NCI-H2107 treated with DMSO at 0.1 percent for 48 hours (cell line): Measurements from ENCODE around the gene STXBP5L.
A peak's percentile ranks its signal among the peaks of the same experiment; 100 is the strongest.
"Not testable (repeated sequence)": the region's sequence is repeated elsewhere in the genome, so short reads cannot be mapped to it uniquely, and the experiment has no call there.

Experiments used
- DNase-seq: peaks from one replicate; lab custom pipeline; 2025; ENCODE audit not compliant: unreplicated experiment; lab: John Stamatoyannopoulos, UW

STXBP5L gene

DNA sequence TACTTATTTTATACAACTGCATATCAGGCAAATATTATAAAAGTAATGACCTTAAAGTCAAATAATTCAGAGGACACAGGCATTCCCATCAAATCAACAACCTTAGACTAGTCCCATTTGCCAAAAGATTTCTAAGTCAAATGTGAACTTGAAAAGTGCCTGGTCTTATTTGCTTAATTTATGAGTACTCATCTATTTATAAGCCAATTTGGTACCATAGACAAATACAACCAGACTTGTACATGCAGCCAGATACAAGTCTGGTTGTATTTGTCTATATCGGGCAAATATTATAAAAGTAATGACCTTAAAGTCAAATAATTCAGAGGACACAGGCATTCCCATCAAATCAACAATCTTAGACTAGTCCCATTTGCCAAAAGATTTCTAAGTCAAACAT lies 322.2 kb downstream of the STXBP5L start:
- DNase-seq, result not testable (repeated sequence)

DNA sequence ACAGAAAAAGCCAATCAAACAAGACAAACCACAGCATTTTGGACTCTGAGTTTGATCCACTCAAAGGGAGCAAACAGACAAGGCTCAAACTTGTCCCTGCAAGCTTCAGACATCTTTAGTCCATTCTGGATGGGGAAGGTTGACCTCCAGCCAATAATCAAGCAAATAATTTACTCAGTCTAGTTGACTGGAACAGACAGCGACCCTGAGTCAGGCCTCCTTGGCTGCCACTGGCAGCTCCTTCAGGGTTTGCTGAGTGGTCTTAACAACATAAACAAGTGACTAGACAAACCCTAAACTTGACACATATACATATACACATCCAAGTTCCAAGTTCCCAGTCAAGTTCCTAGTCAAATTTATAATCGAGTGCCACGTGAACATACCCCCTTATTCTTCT lies 323.9 kb downstream of the STXBP5L start:
- DNase-seq, result no peak

DNA sequence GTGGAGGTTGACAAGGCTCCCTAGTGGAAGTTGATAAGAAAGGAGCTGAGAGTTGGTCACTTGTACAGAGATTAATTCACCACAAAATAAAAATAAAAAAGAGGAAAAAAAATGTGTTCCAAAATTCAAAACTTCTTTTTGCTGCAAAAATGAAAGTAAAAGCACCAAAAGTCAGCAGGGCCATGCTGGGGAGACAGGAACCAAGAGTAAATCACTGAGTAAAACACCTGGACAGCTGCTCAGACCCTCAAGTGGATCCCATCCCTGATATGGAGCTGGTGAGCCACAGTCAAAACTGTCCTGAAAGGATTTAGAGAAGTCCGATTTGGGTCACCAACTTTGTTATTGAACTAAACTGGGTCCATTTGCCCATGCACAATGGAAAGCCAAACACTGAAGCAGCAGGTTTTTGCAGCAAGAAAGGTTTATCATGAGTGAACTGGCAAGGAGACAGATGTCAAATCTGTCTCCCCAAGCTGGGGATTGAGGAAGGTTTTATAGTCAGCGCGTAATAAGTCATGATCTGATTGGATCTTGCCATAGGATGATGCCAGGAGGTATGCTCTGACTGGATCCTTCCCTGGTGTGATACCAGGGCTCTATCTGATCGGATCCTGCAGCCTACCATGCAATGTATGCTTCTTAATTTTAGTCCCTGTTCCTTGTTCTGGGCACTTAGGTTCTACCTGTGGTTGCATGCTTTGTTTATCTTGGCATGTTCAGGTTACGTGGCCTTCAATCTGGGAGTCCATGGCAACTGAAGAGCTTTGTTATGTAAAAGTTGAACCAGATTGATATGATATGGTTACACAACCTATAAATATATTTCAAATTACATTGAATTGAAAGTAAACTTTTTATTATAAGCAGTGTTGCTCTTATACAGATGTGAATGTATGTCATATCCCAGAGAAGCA lies 324.6 kb downstream of the STXBP5L start:
- peak; percentile 32 for DNase-seq

DNA sequence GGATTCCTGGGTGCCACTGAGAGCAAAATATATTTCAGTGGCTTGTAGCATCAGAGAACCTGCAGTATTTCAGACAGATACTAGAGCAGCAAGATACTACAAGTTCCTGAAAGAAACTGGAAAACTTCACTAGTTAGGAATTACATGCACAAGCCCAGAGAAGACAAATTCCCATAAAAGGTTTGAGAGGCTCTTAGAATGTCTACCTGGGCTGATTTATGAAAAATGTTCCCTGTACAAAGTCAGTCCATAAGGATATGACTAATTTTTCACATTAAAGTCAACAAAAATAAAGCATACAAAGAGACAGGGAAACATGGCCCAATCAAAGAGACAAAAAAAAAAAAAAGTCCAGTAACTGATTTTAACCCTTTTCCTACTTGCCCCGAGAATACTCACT lies 335.2 kb downstream of the STXBP5L start:
- no peak for DNase-seq

DNA sequence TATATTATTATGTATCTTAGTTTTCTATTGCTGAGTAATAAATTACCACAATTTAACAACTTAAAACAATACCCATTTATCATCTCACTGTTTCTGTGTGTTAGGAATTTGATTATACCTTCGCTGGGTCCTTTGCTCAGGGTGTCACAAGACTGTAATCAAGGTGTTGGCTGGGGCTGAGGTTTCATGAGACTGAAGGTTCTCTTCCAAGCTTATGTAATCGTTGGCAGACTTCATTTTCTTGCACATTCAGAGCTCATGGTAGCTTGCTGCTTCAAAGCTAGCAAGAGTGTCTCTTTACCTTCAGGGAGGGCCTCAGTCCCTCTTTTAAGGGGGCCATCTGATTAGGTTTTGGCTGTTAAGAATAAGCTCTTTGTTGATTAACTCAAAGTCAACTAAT lies 344.7 kb downstream of the STXBP5L start:
- DNase-seq, result no peak

DNA sequence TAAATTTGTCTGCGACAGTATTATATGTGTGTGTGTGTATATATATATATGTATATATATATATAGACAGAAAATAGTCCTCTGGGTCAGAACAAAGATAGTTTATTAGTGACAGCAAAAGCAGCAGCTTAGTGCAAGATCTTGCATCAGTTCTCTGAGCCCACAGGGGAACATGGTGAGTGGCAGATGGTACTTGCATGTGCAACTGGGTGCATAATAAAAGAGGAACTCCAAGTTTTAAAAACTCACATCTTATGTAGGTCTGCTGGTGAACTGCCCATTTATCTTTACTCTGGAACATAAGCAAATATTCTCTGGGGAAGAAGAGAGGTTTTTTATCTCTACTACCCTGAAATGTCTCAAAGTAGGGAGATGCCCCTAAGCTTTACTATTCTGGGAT lies 361.4 kb downstream of the STXBP5L start:
- DNase-seq, result no peak

DNA sequence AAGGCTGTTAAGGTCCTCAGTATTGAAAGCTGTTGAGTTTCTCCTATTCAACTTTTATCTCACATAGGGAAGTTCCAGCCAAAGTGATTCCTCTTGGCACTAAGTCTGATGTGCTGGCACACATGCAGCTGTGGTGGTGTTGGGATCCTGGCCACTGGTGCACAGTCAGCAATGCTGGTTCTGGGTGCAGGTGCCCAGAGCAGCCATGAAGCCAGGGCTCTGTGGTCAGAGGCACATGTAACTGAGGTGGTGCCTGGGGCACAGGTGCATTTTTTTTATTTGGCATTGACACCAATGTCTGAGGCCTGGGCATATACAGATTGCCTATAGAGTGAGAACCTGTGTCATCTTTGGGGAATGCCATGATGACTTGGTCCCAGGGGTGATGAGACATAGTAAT lies 366.4 kb downstream of the STXBP5L start:
- DNase-seq, result no peak

DNA sequence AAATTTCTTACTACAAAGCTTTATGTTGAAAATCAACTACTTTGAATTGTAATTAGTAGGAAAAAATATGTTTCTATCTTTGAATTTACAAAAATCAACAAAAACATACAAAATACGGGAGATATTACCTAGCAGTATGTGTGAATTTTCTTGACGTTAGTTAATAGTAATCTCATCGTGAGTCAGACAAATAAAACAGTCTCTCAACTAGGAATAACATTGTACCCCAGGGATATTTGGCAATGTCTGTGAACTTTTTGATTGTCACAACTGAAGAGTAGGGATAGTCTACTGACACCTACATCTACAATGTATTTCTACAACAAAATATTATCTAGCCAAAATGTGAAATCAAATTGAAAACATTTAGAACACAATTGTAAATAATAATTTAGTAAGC lies 387.4 kb downstream of the STXBP5L start:
- DNase-seq, result no peak

DNA sequence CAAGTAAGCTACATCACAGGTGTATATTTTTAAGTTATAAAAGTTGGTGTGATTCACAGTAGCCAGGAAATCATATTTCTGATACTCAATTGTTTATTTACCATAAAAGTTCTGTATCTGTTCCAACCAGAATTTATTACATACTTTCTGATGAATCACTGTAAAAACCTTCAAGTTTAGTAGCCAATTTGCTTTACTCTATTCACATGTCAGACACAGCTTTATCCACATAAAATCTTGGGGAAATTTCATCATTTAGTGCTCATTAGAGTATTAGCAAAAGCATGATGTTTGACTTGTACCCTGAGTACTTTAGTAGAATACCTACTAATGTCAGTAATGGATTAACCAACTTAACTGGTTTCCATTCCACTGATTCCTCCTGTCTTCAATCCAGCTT lies 388.0 kb downstream of the STXBP5L start:
- no peak for DNase-seq

DNA sequence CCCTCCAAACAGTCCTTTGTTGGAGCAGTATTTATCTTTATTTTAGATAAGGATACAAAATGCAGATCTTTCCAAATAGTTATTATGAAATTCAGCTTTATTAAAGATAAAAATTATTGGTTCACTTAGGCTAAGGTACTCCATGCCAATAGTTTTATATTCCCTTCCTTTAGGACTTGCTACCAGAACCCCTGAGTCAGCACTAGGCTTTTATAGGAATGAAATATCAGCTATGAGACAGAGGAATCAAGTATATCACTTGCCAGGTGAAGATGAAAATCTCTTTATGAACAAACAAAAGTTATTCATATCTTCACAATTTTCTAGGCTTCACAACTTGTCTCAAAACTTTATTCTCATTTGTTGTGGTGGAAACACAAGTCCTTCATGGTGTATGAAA lies 416.3 kb downstream of the STXBP5L start:
- no peak for DNase-seq

DNA sequence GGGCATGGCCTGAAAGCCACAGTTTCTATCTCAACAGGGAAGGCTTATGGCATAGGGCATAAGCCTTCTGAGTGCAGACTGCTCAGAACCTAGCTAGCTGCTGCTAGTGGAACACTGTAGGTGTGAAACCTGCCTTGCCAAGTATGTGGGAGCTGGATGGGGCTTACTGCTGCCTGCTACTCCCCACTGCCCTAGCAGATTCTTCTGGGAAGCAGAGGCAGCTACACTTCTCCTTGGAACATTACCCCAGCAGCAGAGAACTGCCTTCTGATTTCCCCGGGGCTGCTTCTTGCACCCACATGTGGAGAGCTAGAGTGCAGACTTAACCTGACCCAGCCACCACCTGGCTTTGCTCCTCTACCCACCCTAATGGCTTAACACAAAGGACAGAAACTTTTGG lies 422.1 kb downstream of the STXBP5L start:
- DNase-seq, result no peak

DNA sequence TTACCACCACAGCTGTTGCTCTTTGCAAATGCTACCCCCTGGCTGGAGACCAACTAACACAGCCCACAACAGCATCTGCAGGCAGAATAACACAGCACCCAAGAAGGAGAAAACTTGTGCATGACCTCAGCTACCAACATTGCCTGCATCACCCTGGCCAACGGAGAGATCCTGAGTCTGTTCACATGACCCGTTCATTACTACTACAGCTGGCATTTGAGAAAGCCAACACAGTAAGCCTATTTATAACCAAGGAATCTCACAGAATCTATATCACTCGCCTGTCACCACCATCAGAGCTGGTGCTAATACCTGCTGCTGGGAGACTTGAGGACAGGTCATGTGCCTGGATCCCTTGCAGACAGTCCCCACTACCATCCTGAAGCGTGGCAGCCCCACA lies 422.6 kb downstream of the STXBP5L start:
- DNase-seq, result no peak

DNA sequence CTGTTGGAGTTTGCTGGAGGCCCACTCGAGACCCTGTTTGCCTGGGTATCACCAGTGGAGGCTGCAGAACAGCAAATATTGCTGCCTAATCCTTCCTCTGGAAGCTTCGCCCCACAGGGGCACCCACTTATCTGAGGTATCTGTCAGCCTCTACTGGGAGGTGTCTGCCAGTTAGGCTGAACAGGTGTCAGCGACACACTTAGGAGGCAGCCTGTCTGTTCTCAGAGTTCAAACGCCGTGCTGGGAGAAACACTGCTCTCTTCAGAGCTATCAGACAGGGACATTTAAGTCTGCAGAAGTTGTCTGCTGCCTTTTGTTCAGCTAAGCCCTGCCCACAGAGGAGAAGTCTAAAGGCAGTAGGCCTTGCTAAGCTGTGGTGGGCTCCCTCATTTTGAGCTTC lies 448.0 kb downstream of the STXBP5L start:
- DNase-seq, result not testable (repeated sequence)

DNA sequence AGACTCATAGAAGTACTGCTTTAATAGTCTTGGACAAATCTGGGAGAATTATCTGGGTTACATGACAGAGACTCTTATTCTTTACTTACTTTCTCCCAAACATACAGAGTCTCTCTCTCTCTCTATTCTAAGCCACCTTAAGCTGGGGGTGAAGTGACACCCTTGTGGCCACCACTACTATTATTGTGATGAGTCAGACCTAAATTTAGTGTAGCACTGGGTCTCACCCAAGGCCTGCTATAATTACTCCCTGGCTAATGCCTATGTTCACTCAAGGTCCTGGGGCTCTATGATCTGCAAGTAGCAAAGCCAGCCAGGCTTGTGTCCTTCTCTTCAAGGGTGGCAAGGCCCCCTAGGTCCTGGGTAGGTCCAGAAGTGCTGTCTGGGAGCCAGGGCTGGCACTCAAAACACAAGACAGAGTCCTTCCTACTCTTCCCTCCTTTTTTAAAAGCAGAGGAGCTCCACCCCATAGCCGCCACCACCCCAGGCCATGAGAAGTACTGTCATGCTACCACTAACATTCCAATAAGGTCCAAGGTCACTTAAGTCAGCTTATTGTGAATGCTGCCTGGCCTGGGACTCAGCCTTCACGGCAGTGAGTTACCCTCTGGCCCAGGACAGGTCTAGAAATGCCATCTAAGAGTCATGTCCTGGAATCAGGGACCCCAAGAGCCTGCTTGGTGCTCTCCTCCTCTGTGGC lies 454.2 kb downstream of the STXBP5L start:
- DNase-seq, result no peak

DNA sequence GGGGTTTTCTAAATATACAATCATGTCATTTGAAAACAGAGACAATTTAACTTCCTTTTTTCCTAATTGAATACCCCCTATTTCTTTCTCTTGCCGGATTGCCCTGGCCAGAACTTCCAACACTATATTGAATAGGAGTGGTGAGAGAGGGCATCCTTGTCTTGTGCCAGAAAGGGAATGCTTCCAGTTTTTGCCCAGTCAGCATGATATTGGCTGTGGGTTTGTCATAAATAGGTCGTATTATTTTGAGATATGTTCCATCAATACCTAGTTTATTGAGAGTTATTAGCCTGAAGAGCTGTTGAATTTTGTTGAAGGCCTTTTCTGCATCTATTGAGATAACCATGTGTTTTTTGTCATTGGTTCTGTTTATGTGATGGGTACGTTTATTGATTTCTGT lies 480.3 kb downstream of the STXBP5L start:
- not testable (repeated sequence) for DNase-seq

DNA sequence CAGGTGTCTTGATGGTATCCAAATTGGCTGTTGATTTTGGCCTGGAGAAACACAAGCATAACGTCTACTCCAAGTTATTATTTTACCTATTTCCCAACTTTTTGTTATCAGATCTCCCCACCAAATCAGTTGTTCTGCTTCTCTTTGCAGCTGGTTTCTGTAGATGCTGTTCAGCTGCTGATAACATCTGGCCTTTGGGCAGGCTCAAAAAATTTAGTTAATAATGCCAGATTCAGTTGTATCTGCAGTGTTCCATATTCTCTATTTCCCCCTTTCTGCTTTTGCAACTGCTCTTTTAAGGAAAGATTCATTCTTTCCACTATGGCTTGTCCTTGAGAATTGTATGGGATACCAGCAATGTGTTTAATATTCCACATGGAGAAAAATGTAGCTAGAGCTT lies 488.0 kb downstream of the STXBP5L start:
- not testable (repeated sequence) for DNase-seq

DNA sequence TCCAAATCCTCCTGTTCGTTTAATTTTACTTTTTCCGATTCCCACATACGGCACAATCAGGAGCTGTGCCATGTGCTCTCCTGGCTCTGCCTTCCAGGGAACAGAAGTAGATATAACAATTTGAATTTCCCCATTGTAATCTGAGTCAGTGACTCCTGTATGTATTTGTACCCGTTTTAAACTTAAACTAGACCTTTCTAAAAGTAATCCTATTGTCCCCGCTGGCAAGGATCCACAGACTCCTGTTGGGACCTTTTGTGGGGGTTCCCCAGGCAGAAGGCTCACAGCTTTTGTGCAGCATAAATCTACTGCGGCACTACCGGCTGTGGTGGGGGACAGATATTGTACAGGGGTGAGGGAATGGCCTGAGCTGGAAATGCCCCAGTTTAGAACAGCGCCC lies 490.0 kb downstream of the STXBP5L start:
- not testable (repeated sequence) for DNase-seq

DNA sequence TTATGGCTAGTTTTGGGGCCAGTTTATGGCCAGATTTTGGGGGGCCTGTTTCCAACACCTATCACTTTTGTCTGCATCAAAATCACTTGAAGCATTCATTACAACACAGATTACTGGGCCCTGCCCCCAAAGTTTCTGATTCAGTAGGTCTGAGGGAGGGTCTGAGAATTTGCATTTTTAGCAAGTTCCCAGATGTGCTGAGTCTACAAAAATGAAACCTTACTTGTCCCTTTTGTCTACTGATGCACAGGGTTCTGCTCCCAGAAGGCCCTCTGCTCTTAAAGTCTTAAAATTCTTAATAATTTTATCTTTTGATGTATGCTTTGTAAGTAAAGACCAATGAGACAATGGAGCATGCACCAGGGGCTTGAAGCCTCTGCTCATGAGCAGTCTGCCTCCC lies 491.8 kb downstream of the STXBP5L start:
- DNase-seq, result no peak

DNA sequence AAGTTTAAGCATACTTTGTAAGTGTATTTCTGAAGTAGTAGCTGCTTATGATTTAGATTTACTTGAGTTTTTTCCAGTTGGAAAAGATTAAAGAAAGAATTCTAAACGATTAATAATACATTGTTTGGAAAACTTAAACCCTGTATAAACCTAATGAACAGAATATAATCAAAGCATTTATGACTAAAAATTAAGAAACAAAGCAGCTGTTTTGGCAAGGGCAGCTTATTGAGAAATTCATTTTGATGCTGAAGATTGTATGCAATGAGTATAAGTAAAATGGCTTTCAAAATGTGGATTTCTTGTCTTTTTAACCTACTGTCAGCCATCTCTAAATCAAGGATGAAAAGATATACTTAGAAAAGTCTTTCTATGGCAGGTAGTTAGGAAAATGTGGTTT lies 497.6 kb downstream of the STXBP5L start:
- no peak for DNase-seq

DNA sequence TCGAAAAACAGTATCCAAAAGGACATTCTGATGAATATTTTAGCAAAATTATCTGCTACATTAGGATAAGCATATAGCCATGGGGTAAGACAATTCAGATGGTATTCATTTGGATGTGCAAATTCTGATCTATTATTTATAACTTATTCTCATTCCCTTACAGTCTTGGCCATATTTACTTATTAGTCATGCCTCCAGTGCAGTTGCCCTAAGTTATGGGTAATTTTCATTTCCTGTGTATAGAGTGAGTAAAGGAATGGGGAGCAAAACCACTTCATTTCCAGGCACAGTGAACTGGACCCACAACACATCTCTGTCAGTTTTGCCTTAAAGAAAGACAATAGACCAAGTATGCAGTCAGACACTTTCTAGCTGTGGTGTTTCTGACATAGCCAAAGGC lies 503.5 kb downstream of the STXBP5L start:
- no peak for DNase-seq

DNA sequence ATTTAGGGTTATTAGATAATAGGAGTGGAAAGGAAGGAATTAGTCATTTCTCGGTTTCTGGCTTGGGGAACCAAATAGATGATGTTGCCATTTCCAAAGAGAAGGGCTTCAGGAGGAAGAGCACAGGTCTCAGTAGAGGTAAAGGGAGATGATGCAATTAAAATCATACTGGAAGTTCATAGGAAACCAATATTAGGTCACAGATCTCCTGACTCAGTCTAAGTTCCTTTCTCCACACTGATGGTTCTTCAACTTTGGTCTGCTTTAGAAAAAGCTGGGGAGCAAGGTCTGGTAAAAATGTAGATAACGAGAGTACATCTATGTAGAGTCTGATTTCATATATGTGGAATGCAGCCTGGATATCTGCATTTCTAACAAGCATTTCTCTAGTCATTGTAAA lies 506.9 kb downstream of the STXBP5L start:
- DNase-seq, result no peak

DNA sequence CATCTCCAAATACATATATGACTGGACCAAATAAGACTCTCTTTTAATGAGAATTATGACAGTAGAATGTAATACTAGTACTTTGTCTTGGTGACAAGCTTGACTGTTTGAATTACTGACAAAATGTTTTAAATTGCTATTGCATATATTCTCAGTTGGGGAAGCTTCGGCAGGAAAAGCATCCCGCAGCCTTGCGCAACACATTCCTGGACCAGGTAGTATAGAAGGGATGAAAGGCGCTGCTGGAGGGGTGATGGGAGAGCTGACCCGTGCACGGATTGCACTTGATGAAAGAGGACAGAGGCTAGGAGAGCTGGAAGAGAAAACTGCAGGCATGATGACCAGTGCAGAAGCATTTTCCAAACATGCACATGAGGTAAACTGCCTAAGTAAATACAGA lies 510.2 kb downstream of the STXBP5L start:
- no peak for DNase-seq
